Peyer's patch (tissue), 4 donors: ENCODE data around the gene KDM4C. TPM values are rescaled to one million over a fixed set of nuclear protein-coding genes. Genes with fewer than 3 reads are reported as not detected.

Experiments
- DNase-seq, 3 donors: peaks; one replicate each; pipeline ENCODE4 v3.0.0-alpha.2; 2017 to 2019
- H3K27ac ChIP-seq, 4 donors: fragments of 200-600 bp; sonication (generic); one replicate each; pipeline ENCODE4 v1.5.1; 2016 to 2019
- H3K27me3 ChIP-seq, 2 donors: fragments of 200-600 bp; sonication (generic); one replicate each; pipeline ENCODE4 v1.5.1; 2019
- H3K36me3 ChIP-seq, 3 donors: fragments of 200-600 bp; sonication (generic); one replicate each; pipeline ENCODE4 v1.5.1; 2016 to 2019
- H3K4me1 ChIP-seq, 4 donors: fragments of 200-600 bp; sonication (generic); one replicate each; pipeline ENCODE4 v1.5.1; 2016 to 2019
- H3K4me3 ChIP-seq, 4 donors: fragments of 200-600 bp; sonication (generic); 1 replicate in 3 of 4; 2 replicates in 1 of 4; pipeline ENCODE4 v1.5.1; 2016 to 2019; ENCODE audit warnings: mild to moderate bottlenecking in 1 of 4
- H3K9me3 ChIP-seq, 4 donors: fragments of 200-600 bp; sonication (generic); one replicate each; pipeline ENCODE4 v1.5.1; 2016 to 2019; ENCODE audit warnings: mild to moderate bottlenecking in 1 of 4
- POLR2A ChIP-seq, 2 donors: fragments of 450-650 bp; IDR thresholded peaks; one replicate each; pipeline ENCODE4 v1.5.1; 2017; ENCODE audit warnings: antibody characterized with exemption in 2 of 2, mild to moderate bottlenecking in 2 of 2, moderate library complexity in 2 of 2
- total RNA-seq, 4 donors: library from RNA; depleted of rRNA; stranded (reverse); fragments of >200 nt; gene quantifications; one replicate each; pipeline ENCODE4 v1.1.0, GENCODE V29; 2016
- TF ChIP-seq, protein P1 (sequence below), 6 experiments: fragments of 450-650 bp in 4 of 6; fragments of 200-600 bp in 2 of 6; sonication (generic) in 1 of 6; IDR thresholded peaks; one replicate each; pipeline ENCODE4 v1.5.1; 2017 to 2019; ENCODE audit warnings: antibody characterized with exemption in 6 of 6, mild to moderate bottlenecking in 3 of 6, moderate library complexity in 1 of 6

KDM4C gene
- total RNA-seq, 4 donors from 2014 or later, result 90.7 to 125 (median 107) TPM

GRCh38 chr9:7164440-7165330 lies 406.9 kb downstream of the KDM4C start:
- Histone ChIP-seq H3K4me3 (no peak overlapping the region), H3K9me3 (no peaks in the 10 kb centered on the region), H3K27ac (no peak overlapping the region), H3K27me3 (no peaks in the 10 kb centered on the region), H3K4me1 (no peaks in the 10 kb centered on the region), H3K36me3 (peaks cover 0 to 30% (median 0%) of the 10 kb centered on the region in 3 donors)
- TF ChIP-seq POLR2A (IDR thresholded peaks at IDR 0.05), result no peak
- TF ChIP-seq, protein P1, sequence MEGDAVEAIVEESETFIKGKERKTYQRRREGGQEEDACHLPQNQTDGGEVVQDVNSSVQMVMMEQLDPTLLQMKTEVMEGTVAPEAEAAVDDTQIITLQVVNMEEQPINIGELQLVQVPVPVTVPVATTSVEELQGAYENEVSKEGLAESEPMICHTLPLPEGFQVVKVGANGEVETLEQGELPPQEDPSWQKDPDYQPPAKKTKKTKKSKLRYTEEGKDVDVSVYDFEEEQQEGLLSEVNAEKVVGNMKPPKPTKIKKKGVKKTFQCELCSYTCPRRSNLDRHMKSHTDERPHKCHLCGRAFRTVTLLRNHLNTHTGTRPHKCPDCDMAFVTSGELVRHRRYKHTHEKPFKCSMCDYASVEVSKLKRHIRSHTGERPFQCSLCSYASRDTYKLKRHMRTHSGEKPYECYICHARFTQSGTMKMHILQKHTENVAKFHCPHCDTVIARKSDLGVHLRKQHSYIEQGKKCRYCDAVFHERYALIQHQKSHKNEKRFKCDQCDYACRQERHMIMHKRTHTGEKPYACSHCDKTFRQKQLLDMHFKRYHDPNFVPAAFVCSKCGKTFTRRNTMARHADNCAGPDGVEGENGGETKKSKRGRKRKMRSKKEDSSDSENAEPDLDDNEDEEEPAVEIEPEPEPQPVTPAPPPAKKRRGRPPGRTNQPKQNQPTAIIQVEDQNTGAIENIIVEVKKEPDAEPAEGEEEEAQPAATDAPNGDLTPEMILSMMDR (IDR thresholded peaks at IDR 0.05), result no peak
- DNase-seq, result no peak

DNA sequence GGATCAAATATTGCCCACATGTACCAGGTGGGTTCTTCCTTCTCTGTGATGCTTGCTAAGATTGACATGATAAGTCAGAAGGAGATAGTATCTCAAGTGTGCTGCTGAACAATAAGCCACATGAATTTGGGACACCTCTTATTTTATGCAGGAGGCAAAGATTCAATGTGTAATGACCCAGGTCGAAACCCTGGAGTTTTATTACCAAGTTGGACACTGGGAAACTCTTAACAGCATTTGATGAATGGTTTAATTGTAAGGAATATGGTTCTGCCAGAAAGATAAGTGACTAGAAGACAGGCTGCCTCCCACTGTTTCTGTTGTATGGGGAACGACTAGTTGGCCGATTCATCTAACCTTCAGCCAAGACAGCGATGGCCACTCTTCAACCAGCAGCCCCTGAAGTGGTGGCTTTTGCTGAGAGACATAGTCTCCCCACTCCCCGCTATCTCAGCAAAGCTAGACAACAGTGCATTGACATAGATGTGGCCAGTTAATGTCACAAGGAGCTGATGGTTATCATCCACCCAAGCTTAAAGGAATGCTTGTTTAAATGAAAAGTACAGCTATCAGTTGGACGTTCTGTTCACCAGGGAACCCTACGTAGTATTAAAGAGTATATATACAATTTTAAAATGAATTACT lies 407.7 kb downstream of the KDM4C start:
- DNase-seq, result no peak
- Histone ChIP-seq H3K36me3 (peaks cover 0 to 38% (median 0%) of the 10 kb centered on the region in 3 donors), H3K9me3 (no peaks in the 10 kb centered on the region), H3K4me3 (no peak overlapping the region), H3K27ac (no peak overlapping the region), H3K27me3 (no peaks in the 10 kb centered on the region), H3K4me1 (no peaks in the 10 kb centered on the region)
- no peak for TF ChIP-seq POLR2A (IDR thresholded peaks at IDR 0.05)
- TF ChIP-seq, protein P1 (IDR thresholded peaks at IDR 0.05), result no peak

DNA sequence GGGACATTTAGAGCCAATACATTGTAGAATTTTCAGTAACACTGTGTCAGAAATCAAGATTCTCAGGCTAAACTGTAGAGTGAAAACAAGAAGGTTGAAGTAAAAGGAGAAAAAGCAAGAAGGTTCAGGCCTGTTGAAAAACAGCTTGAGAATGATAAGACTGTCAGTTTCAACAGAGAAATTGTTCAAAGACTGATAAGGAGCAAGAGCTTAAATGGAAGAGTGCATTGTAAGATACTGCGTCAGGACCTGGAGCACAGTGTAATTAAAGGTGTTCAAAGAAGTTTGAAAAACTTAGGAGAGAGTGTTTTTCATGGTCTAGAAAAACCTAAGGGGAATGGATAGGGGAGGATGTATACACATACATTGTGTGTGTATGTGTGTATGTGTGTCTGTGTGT lies 408.3 kb downstream of the KDM4C start:
- no peaks in the 10 kb centered on the region for H3K9me3 ChIP-seq
- no peak overlapping the region for H3K27ac ChIP-seq
- no peak for DNase-seq
- H3K27me3 ChIP-seq, result no peaks in the 10 kb centered on the region
- no peaks in the 10 kb centered on the region for H3K4me1 ChIP-seq
- no peak for TF ChIP-seq POLR2A (IDR thresholded peaks at IDR 0.05)
- TF ChIP-seq, protein P1 (IDR thresholded peaks at IDR 0.05), result no peak
- H3K4me3 ChIP-seq, result no peak overlapping the region
- peaks cover 0 to 40% (median 0%) of the 10 kb centered on the region in 3 donors for H3K36me3 ChIP-seq

- H3K9me3 ChIP-seq, result no peaks in the 10 kb centered on the region
- no peaks in the 10 kb centered on the region for H3K27me3 ChIP-seq
- no peak for DNase-seq
- H3K4me1 ChIP-seq, result no peaks in the 10 kb centered on the region
- peaks cover 0 to 60% (median 0%) of the 10 kb centered on the region in 3 donors for H3K36me3 ChIP-seq
- no peak overlapping the region for H3K27ac ChIP-seq
- no peak for TF ChIP-seq POLR2A (IDR thresholded peaks at IDR 0.05)
- TF ChIP-seq, protein P1 (IDR thresholded peaks at IDR 0.05), result no peak
- H3K4me3 ChIP-seq, result no peak overlapping the region
Measured at GRCh38 chr9:7169717-7170389, 412.1 kb downstream of the KDM4C start.

- Histone ChIP-seq H3K27ac (no peak overlapping the region), H3K36me3 (peaks cover 0 to 57% (median 0%) of the 10 kb centered on the region in 3 donors), H3K9me3 (no peaks in the 10 kb centered on the region), H3K4me3 (no peak overlapping the region), H3K27me3 (no peaks in the 10 kb centered on the region), H3K4me1 (no peaks in the 10 kb centered on the region)
- DNase-seq, result no peak
- no peak for TF ChIP-seq POLR2A (IDR thresholded peaks at IDR 0.05)
Measured at GRCh38 chr9:7171396-7172153, 413.8 kb downstream of the KDM4C start.
